IPS-18c (cell line): Measurements from ENCODE around the gene C2orf68.

Experiments
- H3K4me3 ChIP-seq: 2 replicates; pipeline ENCODE4 v1.7.0; 2013; ENCODE audit warnings: low read depth, mild to moderate bottlenecking, low read length, moderate library complexity; ENCODE audit not compliant: insufficient read depth
- H3K9me3 ChIP-seq: one replicate; pipeline ENCODE4 v1.6.1; 2013; ENCODE audit warnings: mild to moderate bottlenecking, low read length, moderate library complexity; ENCODE audit not compliant: control insufficient read depth, insufficient read depth

The C2orf68 gene

GRCh38 chr2:85591563-85591962 is 20.3 kb downstream of the C2orf68 start:
- Histone ChIP-seq H3K4me3 (no peak overlapping the region), H3K9me3 (no peaks in the 10 kb centered on the region)

GRCh38 chr2:85590950-85591349 is 20.9 kb downstream of the C2orf68 start:
- Histone ChIP-seq H3K4me3 (no peak overlapping the region), H3K9me3 (no peaks in the 10 kb centered on the region)

GRCh38 chr2:85589982-85590791 is 21.7 kb downstream of the C2orf68 start:
- Histone ChIP-seq H3K4me3 (no peak overlapping the region), H3K9me3 (no peaks in the 10 kb centered on the region)

- no peaks in the 10 kb centered on the region for H3K9me3 ChIP-seq
- no peak overlapping the region for H3K4me3 ChIP-seq
Measured at GRCh38 chr2:85589181-85589580, 22.7 kb downstream of the C2orf68 start.

GRCh38 chr2:85588645-85589044 is 23.2 kb downstream of the C2orf68 start:
- H3K9me3 ChIP-seq, result no peaks in the 10 kb centered on the region

GRCh38 chr2:85588236-85588635 is 23.6 kb downstream of the C2orf68 start:
- Histone ChIP-seq H3K9me3 (no peaks in the 10 kb centered on the region), H3K4me3 (no peak overlapping the region)

More at GRCh38 chr2:85588645-85589044, 23.2 kb downstream of the C2orf68 start:
- H3K4me3 ChIP-seq, result no peak overlapping the region

GRCh38 chr2:85585781-85586105 is 26.1 kb downstream of the C2orf68 start:
- no peaks in the 10 kb centered on the region for H3K9me3 ChIP-seq
- H3K4me3 ChIP-seq, result no peak overlapping the region

- Histone ChIP-seq H3K4me3 (peak overlapping the region; percentile 40; the same call in 1 of the 2 replicates), H3K9me3 (no peaks in the 10 kb centered on the region)
Measured at GRCh38 chr2:85584857-85585780, 26.7 kb downstream of the C2orf68 start.

GRCh38 chr2:85584354-85584856 is 27.5 kb downstream of the C2orf68 start, which contains the start of gene VAMP5:
VAMP5 (plus strand) TSS chr2:85584431; CDS start chr2:85584491, 60 bp downstream.
- Histone ChIP-seq H3K4me3 (peak within 1 kb of the TSS; percentile 40; the same call in 1 of the 2 replicates), H3K9me3 (no peaks in the 10 kb centered on the region)

GRCh38 chr2:85583667-85584353 is 28.1 kb downstream of the C2orf68 start:
- Histone ChIP-seq H3K9me3 (no peaks in the 10 kb centered on the region), H3K4me3 (peak overlapping the region; percentile 40; the same call in 1 of the 2 replicates)

GRCh38 chr2:85582492-85582891 is 29.4 kb downstream of the C2orf68 start:
- H3K4me3 ChIP-seq, result no peak overlapping the region

GRCh38 chr2:85580206-85580605 is 31.7 kb downstream of the C2orf68 start:
- no peak overlapping the region for H3K4me3 ChIP-seq

More at GRCh38 chr2:85582492-85582891, 29.4 kb downstream of the C2orf68 start:
- H3K9me3 ChIP-seq, result no peaks in the 10 kb centered on the region

GRCh38 chr2:85579266-85579935 is 32.5 kb downstream of the C2orf68 start:
- Histone ChIP-seq H3K4me3 (no peak overlapping the region), H3K9me3 (no peaks in the 10 kb centered on the region)

More at GRCh38 chr2:85580206-85580605, 31.7 kb downstream of the C2orf68 start:
- no peaks in the 10 kb centered on the region for H3K9me3 ChIP-seq

- Histone ChIP-seq H3K4me3 (no peak overlapping the region), H3K9me3 (no peaks in the 10 kb centered on the region)
Measured at GRCh38 chr2:85578243-85579180, 33.4 kb downstream of the C2orf68 start.

GRCh38 chr2:85577386-85578242 is 34.3 kb downstream of the C2orf68 start, which contains the start of gene VAMP8:
VAMP8 (plus strand) TSS chr2:85577586; CDS start chr2:85577647, 61 bp downstream.
- Histone ChIP-seq H3K4me3 (peak within 1 kb of the TSS; percentile 43), H3K9me3 (no peaks in the 10 kb centered on the region)
